Activated CD4-positive, CD25-positive, alpha-beta regulatory T cell treated with anti-CD3 and anti-CD28 coated beads, Interleukin-2, amount 50 U/mL, for 24 hours (primary cell): ENCODE measurements around the gene ELK4.

Source experiments
- ATAC-seq, 2 donors: fragments of 150-1000 bp; cut with Tn5 transposase; one replicate each; pipeline ENCODE4 v1.10.0; 2021; ENCODE audit warnings: mild to moderate bottlenecking in 1 of 2, moderate library complexity in 1 of 2

ELK4 gene

GRCh38 chr1:205631768-205632668, at the start of gene ELK4:
ELK4 (minus strand) TSS chr1:205632011; CDS start chr1:205623882, 8,129 bp downstream.
- peak; percentile 84 to 85 for ATAC-seq

DNA sequence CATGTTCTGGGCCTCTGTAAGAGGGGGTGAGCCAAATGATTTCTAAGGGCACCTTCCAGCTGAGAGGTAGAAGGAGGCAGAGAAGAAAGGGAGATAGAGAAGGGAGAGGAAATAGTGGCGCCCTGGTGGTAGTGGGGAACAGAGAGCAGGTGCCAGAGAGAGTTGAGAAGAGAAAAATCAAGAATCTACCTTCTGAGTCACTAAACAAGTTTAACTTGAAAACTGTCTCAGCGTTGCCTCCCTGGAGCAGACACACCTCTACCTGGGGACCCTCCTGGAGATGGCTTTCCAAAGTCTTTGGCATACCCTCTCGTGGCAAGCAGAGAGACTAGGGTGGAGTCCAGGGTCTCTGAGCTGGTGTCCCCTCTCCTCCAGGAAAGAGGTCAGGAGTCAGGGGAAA, 49.6 kb upstream of the ELK4 start:
- no peak for ATAC-seq

- ATAC-seq, result peak; percentile 72 to 76
These were observed 48.5 kb upstream of the ELK4 start, which contains the start of gene SLC45A3 for GRCh38 chr1:205680073-205680851. SLC45A3 (minus strand) TSS chr1:205680509; CDS start chr1:205664656, 15,853 bp downstream.

DNA sequence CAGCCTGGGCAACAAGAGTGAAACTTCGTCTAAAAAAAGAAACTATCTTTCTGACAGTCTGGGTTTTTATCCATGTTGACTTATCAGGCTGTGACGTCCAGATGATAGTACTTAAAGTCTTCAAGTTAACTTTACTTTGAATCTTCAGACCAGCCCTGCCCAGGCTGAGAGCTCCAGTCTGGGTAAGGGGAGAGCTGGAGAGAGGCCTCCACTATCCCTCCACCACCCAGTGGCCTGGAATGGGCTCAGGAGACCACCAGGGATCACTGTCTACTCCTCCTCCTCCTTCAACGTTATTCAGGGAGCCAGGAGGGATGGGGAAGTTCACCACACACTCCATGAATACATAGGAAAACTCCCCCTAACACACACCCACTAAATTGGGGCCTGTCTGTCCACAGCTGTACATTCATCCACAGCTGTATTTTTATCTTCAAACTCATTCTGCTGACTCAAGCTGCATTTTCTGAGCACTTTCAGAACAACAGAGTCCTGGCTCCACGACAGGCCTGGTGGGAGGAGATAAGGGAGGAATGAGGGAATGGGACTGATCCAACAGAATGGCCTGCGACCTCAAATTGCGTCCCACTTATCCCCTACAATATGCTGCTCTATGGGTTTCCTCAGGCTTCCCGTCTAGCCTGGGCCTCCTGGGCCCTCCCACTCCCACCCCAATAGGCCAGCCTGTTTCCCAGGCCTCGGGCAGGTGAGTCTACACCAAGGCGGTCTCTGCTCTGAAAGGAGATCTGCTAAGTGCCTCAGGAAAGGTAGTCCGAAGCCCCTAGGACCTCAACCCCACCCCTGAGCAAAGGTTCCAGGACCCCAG, 46.7 kb upstream of the ELK4 start:
- ATAC-seq, result no peak

GRCh38 chr1:205677167-205677566, 45.4 kb upstream of the ELK4 start:
- ATAC-seq, result no peak

DNA sequence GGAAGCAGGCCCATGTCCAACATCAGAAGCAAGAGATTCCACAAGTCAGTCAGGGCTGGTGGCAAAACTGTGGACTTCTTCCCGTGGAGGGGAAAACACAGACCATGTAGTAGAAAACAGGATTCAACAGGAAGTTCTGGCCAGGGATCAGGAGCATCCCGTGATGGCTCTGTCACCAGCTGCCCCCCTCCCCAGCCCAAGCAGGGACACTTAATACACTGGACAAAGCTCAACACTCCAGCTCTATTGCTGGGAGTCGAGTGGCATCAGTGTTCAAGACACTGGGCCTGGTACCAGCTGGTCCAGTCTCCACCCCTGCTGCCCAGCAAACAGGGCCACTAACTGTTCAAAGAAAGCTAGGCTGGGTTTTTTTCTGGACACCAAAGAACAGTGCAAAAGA, 44.8 kb upstream of the ELK4 start:
- ATAC-seq, result no peak

GRCh38 chr1:205676002-205676401, 44.2 kb upstream of the ELK4 start:
- ATAC-seq, result no peak

- ATAC-seq, result no peak
These were observed 43.4 kb upstream of the ELK4 start for GRCh38 chr1:205675247-205675646.

- no peak for ATAC-seq
These were observed 41.2 kb upstream of the ELK4 start for GRCh38 chr1:205672970-205673369.

DNA sequence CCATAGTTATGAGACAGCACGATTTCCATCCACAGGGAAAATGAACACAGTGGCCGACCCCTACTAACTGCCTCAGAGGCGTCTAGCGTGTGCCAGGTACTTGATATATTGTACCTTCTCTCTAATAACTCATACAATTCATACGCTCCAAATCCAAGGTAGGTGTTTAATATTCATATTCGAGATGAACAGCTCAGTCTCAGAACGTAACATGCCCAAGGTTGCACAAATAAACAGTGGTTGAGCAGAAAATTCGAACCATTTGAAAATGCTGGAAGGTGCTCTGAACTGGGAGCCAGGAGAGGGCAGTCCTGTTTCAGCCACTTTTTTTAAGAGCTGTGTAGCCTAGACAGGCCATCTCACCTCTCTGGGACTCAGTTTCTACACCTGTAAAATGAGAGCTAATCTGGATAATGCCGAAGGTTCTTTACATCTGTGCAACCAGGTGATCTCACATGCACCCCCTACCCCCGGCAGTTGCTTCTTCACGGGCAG, 40.6 kb upstream of the ELK4 start:
- ATAC-seq, result no peak

DNA sequence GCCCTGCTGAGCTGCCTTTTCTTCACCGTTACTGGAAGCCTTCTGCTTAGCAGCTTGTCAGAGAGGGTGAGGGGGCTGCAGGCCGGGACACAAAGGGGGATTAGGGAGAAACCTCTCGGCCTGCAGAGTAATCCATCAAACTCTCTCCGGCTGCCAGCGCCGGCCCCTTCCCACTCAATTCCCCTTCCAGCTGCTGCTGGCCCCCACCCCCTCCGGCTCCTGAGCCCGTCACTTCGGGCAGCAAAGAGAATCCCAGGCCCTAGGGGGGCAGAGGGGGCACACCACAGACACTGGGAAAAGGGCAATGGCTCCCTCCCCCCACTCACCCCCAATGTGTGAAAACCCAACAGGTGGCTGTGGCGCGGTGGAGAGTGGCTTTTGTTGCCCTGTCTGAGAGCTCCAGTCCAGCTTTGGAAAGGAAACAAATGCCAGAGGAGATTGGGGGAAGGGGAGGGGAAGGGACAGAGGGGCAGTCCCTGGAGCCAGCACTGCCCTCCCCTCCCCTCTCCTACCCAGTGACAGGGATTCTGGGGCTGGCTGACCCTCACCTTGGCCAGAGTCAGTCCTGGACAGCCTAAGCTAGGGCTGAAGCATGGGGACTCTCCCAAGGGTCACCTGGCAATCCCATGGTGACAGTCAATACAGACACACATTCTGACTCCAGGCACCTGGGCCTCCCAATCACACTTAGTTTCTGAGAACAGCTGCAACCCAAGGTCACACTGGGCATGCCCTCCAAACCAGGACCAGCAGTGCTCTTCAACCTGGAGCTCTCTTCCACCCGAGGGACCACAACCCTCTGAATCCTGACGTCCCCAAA, 39.0 kb upstream of the ELK4 start:
- ATAC-seq, result no peak

- no peak for ATAC-seq
These were observed 38.3 kb upstream of the ELK4 start for GRCh38 chr1:205670150-205670446.

GRCh38 chr1:205669341-205670149, 37.7 kb upstream of the ELK4 start:
- peak in 1 of 2 donors; percentile 39 for ATAC-seq

DNA sequence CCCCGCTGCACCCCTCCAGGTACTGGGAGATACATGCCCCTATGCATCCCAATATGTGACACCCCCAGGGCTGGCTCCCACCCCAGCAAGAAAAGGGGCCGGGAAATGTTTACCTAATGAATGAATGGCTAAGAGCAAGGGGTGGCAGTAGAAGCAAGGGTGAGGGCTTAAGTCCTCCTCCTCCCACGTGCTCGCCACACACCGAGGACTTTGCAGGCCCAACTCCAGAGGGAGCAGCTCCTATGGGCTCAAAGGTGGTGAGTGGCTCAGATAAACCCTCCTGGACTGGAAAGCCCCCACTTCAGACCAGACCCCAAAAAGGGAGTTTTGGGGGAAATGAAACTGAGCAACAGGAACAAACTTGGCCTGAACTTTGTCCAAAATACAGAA, 37.1 kb upstream of the ELK4 start:
- ATAC-seq, result peak in 1 of 2 donors; percentile 30

GRCh38 chr1:205667909-205668643, 36.3 kb upstream of the ELK4 start:
- no peak for ATAC-seq

DNA sequence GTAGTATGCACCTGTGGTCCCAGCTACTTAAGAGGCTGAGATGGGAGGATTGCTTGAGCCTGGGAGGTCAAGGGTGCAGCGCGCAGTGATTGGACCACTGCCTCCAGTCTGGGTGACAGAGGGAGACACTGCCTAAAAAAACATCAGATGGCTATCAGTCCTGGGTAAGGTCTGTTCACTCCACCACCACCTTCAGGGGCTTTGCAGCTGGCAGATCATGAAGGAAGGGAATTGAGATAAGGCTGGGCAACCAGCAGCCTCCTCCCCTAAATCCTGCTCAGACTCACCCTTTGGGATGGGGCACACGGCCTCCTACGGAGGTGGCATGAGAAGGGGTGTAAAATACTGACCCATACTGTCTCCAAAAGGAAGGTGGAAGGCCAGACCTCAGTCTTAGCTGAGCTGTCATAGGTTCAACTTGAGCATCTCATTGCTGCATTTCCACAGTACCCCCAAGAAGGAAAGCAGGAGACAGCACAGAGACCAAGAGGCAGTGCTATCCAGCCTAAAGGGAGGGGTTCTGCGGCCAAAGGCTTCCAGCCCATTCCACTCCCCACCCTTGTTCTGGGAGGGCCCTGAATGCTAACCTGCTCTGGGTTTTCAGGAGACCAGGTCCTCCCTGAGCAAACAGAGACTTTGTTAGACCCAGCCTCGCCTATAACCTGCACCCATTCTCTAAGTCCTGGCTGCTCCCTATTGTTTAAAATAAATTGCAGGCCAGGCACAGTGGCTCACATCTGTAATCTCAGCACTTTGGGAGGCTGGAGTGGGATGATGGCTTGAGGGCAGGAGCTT, 34.8 kb upstream of the ELK4 start:
- ATAC-seq, result no peak

DNA sequence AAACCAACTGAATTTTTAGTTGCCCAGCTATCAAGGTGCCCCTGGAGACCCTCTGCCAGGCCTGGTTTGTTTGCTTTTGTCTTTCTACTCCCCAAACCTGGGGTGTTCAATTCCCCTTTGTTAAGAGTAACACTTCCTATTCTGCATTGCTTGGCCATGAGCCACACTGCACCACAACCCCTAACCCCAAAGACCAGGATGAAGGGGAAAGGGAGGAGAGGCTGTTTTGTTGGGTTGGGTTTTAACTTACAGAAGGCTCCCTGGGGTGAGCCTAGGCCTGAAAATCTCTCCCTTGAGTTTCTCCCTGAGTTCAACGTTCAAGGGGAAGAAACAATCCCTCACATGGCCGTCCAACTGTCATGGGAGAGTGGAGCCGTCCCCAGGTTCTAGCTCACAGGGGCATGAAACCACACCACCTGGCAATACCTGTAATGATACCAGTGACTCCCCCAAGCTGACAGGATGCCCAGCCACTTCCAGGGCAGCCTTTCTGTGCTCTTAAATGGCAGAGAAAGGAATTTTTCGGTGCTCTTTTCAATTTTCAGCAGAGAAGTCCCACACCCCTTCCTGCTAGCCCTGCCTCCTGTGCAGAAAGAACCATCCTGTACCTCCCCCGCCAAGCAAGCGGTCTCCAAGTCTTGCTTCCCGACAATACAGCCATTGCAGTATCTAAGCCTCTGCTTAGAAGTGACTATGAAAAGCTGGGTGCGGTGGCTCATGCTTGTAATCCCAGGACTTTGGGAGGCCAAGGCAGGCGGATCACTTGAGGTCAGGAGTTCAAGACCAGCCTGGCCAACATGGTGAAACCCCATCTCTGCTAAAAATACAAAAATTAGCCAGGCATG, 33.6 kb upstream of the ELK4 start:
- no peak for ATAC-seq

DNA sequence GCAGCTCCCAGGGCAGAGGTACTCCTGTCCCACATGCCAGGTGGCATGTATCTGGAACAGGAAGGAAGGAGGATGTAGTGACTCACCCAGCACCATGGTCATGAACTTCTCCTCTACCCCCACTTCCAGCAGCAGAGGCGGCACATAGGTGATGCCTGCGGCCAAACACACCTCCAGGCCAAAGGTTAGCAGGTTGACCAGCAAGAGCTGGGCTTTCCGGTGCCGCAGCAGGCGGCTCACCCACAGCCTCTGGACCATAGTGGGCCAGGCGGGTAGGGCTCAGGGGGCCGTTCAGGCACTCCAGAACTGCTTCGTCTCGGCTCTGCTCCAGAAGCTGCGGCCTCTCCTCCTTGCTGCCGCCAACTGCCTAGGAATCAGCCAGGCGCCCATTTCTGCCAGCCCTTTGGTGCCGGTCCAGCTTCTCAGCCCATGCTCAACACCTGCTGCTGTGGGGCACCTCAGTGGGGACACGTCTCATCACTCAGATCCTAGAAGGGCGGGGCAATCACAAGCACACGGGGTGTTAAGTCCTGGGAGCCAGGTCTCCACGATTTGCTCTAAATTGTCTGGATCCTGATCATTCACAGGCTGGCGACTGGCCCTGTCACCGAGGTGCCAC, 32.7 kb upstream of the ELK4 start:
- ATAC-seq, result no peak
